Measurements from ENCODE around the gene NAGS. TPM values are rescaled to one million over a fixed set of nuclear protein-coding genes. Genes with fewer than 3 reads are reported as not detected.
"Not testable (repeated sequence)": the region's sequence is repeated elsewhere in the genome, so short reads cannot be mapped to it uniquely, and the experiment has no call there.

Gene NAGS
- polyA plus RNA-seq (2013, experiment 1 of 2), result 1.6 TPM
- 1.4 TPM for polyA plus RNA-seq (2013, experiment 2 of 2)

GRCh38 chr17:44004077-44004760, at the start of gene NAGS:
NAGS (plus strand) TSS chr17:44004622; CDS start chr17:44004664, 42 bp downstream.
- peak within 1 kb of the TSS; percentile 76 for H3K4me2 ChIP-seq (ENCODE audit: insufficient read depth, low read length, poor library complexity, severe bottlenecking)
- no peak within 1 kb of the TSS for H3K4ac ChIP-seq (ENCODE audit: low read length)
- H3K14ac ChIP-seq (ENCODE audit: low read length), result peak within 1 kb of the TSS; percentile 14
- no peak within 1 kb of the TSS for H3K27ac ChIP-seq (replicated peaks; ENCODE audit: low read length)
- no peak within 1 kb of the TSS for H4K8ac ChIP-seq (ENCODE audit: low read depth, low read length)
- H3K4me1 ChIP-seq (ENCODE audit: control insufficient read depth in 2 of 2, insufficient read depth in 1 of 2, low read depth in 1 of 2, low read length in 2 of 2), result peaks cover 19 to 20% of the 10 kb centered on the region in 2 donors
- WGBS, 2 donors (ENCODE audit: extremely low coverage in 2 of 2, insufficient read length in 2 of 2, insufficient replicate concordance in 1 of 2), result no CpG with 5 or more reads among the region's 25 CpGs
- H2BK5ac ChIP-seq (ENCODE audit: low read length), result no peak within 1 kb of the TSS
- peak within 1 kb of the TSS; percentile 86 for H2BK12ac ChIP-seq (ENCODE audit: low read length)
- H4K91ac ChIP-seq (ENCODE audit: low read depth, low read length, poor library complexity), result no peak within 1 kb of the TSS
- H2AFZ ChIP-seq (ENCODE audit: low read length), result peak within 1 kb of the TSS; percentile 72
- peaks cover 21 to 70% (median 49%) of the 10 kb centered on the region in 3 experiments for H3K27me3 ChIP-seq (ENCODE audit: control insufficient read depth in 3 of 3, insufficient read depth in 3 of 3, low read depth in 1 of 3, low read length in 3 of 3)
- H3K9me3 ChIP-seq (replicated peaks in 1 of 2; ENCODE audit: control insufficient read depth in 2 of 2, insufficient read depth in 1 of 2, low read depth in 1 of 2, low read length in 2 of 2), result peaks cover 0 to 2% of the 10 kb centered on the region in 2 donors
- peak within 1 kb of the TSS; percentile 52 for H2BK120ac ChIP-seq (ENCODE audit: low read depth, low read length)
- H2BK15ac ChIP-seq (ENCODE audit: low read length), result peak within 1 kb of the TSS; percentile 98
- H2AK5ac ChIP-seq (ENCODE audit: low read depth, low read length), result peak within 1 kb of the TSS; percentile 94
- peak within 1 kb of the TSS in 1 of 2 donors; percentile 68 for H3K4me3 ChIP-seq (ENCODE audit: low read length in 2 of 2)
- peak within 1 kb of the TSS; percentile 98 for H3K23ac ChIP-seq (ENCODE audit: low read depth, low read length, poor library complexity)
- H3K79me1 ChIP-seq (ENCODE audit: low read depth, low read length), result peaks cover 5% of the 10 kb centered on the region
- H3K18ac ChIP-seq (ENCODE audit: low read length), result peak within 1 kb of the TSS; percentile 95
- H3K36me3 ChIP-seq (replicated peaks in 1 of 2; ENCODE audit: control insufficient read depth in 2 of 2, insufficient read depth in 2 of 2, low read length in 2 of 2), result no peaks in the 10 kb centered on the region
- no peak for DNase-seq (ENCODE audit: low spot score)
- peak within 1 kb of the TSS; percentile 85 for H3K9ac ChIP-seq (ENCODE audit: low read depth, low read length, poor library complexity)

- no CpG with 5 or more reads among the region's 8 CpGs for WGBS, 2 donors (ENCODE audit: extremely low coverage in 2 of 2, insufficient read length in 2 of 2, insufficient replicate concordance in 1 of 2)
Measured at GRCh38 chr17:43956222-43956621, 48.2 kb upstream of the NAGS start.

GRCh38 chr17:43958748-43959352, 45.6 kb upstream of the NAGS start:
- Histone ChIP-seq H3K4me3 (ENCODE audit: low read length in 2 of 2) (no peak overlapping the region), H3K14ac (ENCODE audit: low read length) (no peak overlapping the region), H3K4ac (ENCODE audit: low read length) (no peak overlapping the region), H3K4me2 (ENCODE audit: insufficient read depth, low read length, poor library complexity, severe bottlenecking) (no peak overlapping the region), H3K23ac (ENCODE audit: low read depth, low read length, poor library complexity) (no peak overlapping the region), H3K18ac (ENCODE audit: low read length) (no peak overlapping the region), H3K36me3 (replicated peaks in 1 of 2; ENCODE audit: control insufficient read depth in 2 of 2, insufficient read depth in 2 of 2, low read length in 2 of 2) (no peaks in the 10 kb centered on the region), H3K9me3 (replicated peaks in 1 of 2; ENCODE audit: control insufficient read depth in 2 of 2, insufficient read depth in 1 of 2, low read depth in 1 of 2, low read length in 2 of 2) (no peaks in the 10 kb centered on the region), H2BK15ac (ENCODE audit: low read length) (no peak overlapping the region), H3K4me1 (ENCODE audit: control insufficient read depth in 2 of 2, insufficient read depth in 1 of 2, low read depth in 1 of 2, low read length in 2 of 2) (no peaks in the 10 kb centered on the region), H2BK120ac (ENCODE audit: low read depth, low read length) (no peak overlapping the region), H2AFZ (ENCODE audit: low read length) (no peak overlapping the region), H4K8ac (ENCODE audit: low read depth, low read length) (no peak overlapping the region), H3K79me1 (ENCODE audit: low read depth, low read length) (no peaks in the 10 kb centered on the region), H3K9ac (ENCODE audit: low read depth, low read length, poor library complexity) (no peak overlapping the region), H3K27me3 (ENCODE audit: control insufficient read depth in 3 of 3, insufficient read depth in 3 of 3, low read depth in 1 of 3, low read length in 3 of 3) (peaks cover 0 to 53% (median 13%) of the 10 kb centered on the region in 3 experiments), H4K91ac (ENCODE audit: low read depth, low read length, poor library complexity) (no peak overlapping the region), H3K27ac (replicated peaks; ENCODE audit: low read length) (no peak overlapping the region), H2BK5ac (ENCODE audit: low read length) (no peak overlapping the region), H2BK12ac (ENCODE audit: low read length) (no peak overlapping the region), H2AK5ac (ENCODE audit: low read depth, low read length) (no peak overlapping the region)
- no CpG with 5 or more reads among the region's 2 CpGs for WGBS, 2 donors (ENCODE audit: extremely low coverage in 2 of 2, insufficient read length in 2 of 2, insufficient replicate concordance in 1 of 2)
- no peak for DNase-seq (ENCODE audit: low spot score)

More at GRCh38 chr17:43956222-43956621, 48.2 kb upstream of the NAGS start:
- no peaks in the 10 kb centered on the region for H3K79me1 ChIP-seq (ENCODE audit: low read depth, low read length)
- no peak for DNase-seq (ENCODE audit: low spot score)
- H3K36me3 ChIP-seq (replicated peaks in 1 of 2; ENCODE audit: control insufficient read depth in 2 of 2, insufficient read depth in 2 of 2, low read length in 2 of 2), result no peaks in the 10 kb centered on the region
- no peak overlapping the region for H3K23ac ChIP-seq (ENCODE audit: low read depth, low read length, poor library complexity)
- H3K4me1 ChIP-seq (ENCODE audit: control insufficient read depth in 2 of 2, insufficient read depth in 1 of 2, low read depth in 1 of 2, low read length in 2 of 2), result peaks cover 0 to 8% of the 10 kb centered on the region in 2 donors
- H4K91ac ChIP-seq (ENCODE audit: low read depth, low read length, poor library complexity), result no peak overlapping the region
- H2AFZ ChIP-seq (ENCODE audit: low read length), result no peak overlapping the region
- no peak overlapping the region for H3K14ac ChIP-seq (ENCODE audit: low read length)
- peaks cover 0 to 65% (median 37%) of the 10 kb centered on the region in 3 experiments for H3K27me3 ChIP-seq (ENCODE audit: control insufficient read depth in 3 of 3, insufficient read depth in 3 of 3, low read depth in 1 of 3, low read length in 3 of 3)
- no peak overlapping the region for H3K27ac ChIP-seq (replicated peaks; ENCODE audit: low read length)
- no peak overlapping the region for H4K8ac ChIP-seq (ENCODE audit: low read depth, low read length)
- no peak overlapping the region for H3K4me2 ChIP-seq (ENCODE audit: insufficient read depth, low read length, poor library complexity, severe bottlenecking)
- H2BK120ac ChIP-seq (ENCODE audit: low read depth, low read length), result no peak overlapping the region
- H2BK5ac ChIP-seq (ENCODE audit: low read length), result no peak overlapping the region
- no peak overlapping the region for H2AK5ac ChIP-seq (ENCODE audit: low read depth, low read length)
- no peak overlapping the region for H3K18ac ChIP-seq (ENCODE audit: low read length)
- H2BK12ac ChIP-seq (ENCODE audit: low read length), result no peak overlapping the region
- no peak overlapping the region for H3K9ac ChIP-seq (ENCODE audit: low read depth, low read length, poor library complexity)
- H3K4me3 ChIP-seq (ENCODE audit: low read length in 2 of 2), result no peak overlapping the region
- H3K9me3 ChIP-seq (replicated peaks in 1 of 2; ENCODE audit: control insufficient read depth in 2 of 2, insufficient read depth in 1 of 2, low read depth in 1 of 2, low read length in 2 of 2), result no peaks in the 10 kb centered on the region
- no peak overlapping the region for H3K4ac ChIP-seq (ENCODE audit: low read length)
- no peak overlapping the region for H2BK15ac ChIP-seq (ENCODE audit: low read length)

GRCh38 chr17:43961292-43961691, 43.1 kb upstream of the NAGS start:
- H3K9ac ChIP-seq (ENCODE audit: low read depth, low read length, poor library complexity); H3K4me3 ChIP-seq (ENCODE audit: low read length in 2 of 2); H3K14ac ChIP-seq (ENCODE audit: low read length); H2BK5ac ChIP-seq (ENCODE audit: low read length); H3K18ac ChIP-seq (ENCODE audit: low read length); H3K79me1 ChIP-seq (ENCODE audit: low read depth, low read length); H3K9me3 ChIP-seq (replicated peaks in 1 of 2; ENCODE audit: control insufficient read depth in 2 of 2, insufficient read depth in 1 of 2, low read depth in 1 of 2, low read length in 2 of 2); H3K4ac ChIP-seq (ENCODE audit: low read length); H3K27ac ChIP-seq (replicated peaks; ENCODE audit: low read length); H2AK5ac ChIP-seq (ENCODE audit: low read depth, low read length); H2AFZ ChIP-seq (ENCODE audit: low read length); H4K8ac ChIP-seq (ENCODE audit: low read depth, low read length); H3K36me3 ChIP-seq (replicated peaks in 1 of 2; ENCODE audit: control insufficient read depth in 2 of 2, insufficient read depth in 2 of 2, low read length in 2 of 2); DNase-seq (ENCODE audit: low spot score); H4K91ac ChIP-seq (ENCODE audit: low read depth, low read length, poor library complexity); H3K4me1 ChIP-seq (ENCODE audit: control insufficient read depth in 2 of 2, insufficient read depth in 1 of 2, low read depth in 1 of 2, low read length in 2 of 2); H2BK12ac ChIP-seq (ENCODE audit: low read length); H3K23ac ChIP-seq (ENCODE audit: low read depth, low read length, poor library complexity); H3K4me2 ChIP-seq (ENCODE audit: insufficient read depth, low read length, poor library complexity, severe bottlenecking); H2BK120ac ChIP-seq (ENCODE audit: low read depth, low read length); H2BK15ac ChIP-seq (ENCODE audit: low read length): not testable (repeated sequence)
- no CpG with 5 or more reads among the region's 6 CpGs for WGBS, 2 donors (ENCODE audit: extremely low coverage in 2 of 2, insufficient read length in 2 of 2, insufficient replicate concordance in 1 of 2)
- peaks cover 0 to 29% (median 0%) of the 10 kb centered on the region in 3 experiments for H3K27me3 ChIP-seq (ENCODE audit: control insufficient read depth in 3 of 3, insufficient read depth in 3 of 3, low read depth in 1 of 3, low read length in 3 of 3)

Data from neuronal stem cell (in vitro differentiated cells).